Keratinocyte (primary cell): ENCODE measurements around the gene GPR85. TPM values are rescaled to one million over a fixed set of nuclear protein-coding genes. Genes with fewer than 3 reads are reported as not detected.

ENCODE experiments used
- DNase-seq: peaks from one replicate; pipeline ENCODE4 v3.0.0-alpha.2; 2011; ENCODE audit warnings: low read depth, missing footprints, low spot score
- FAIRE-seq: peaks from 2 replicates; lab custom pipeline; 2011; peaks lifted over from hg19 to GRCh38; lab: Jason Lieb, UNC
- H2AFZ ChIP-seq: 2 replicates; pipeline ENCODE4 v1.6.0; 2012; ENCODE audit warnings: low read length, control low read depth, inconsistent platforms; ENCODE audit not compliant: control insufficient read depth
- H3K27ac ChIP-seq: 2 replicates; pipeline ENCODE4 v1.5.1; 2011; ENCODE audit warnings: low read length; ENCODE audit not compliant: control insufficient read depth, insufficient read depth
- H3K27me3 ChIP-seq: 3 replicates; pipeline ENCODE4 v1.6.0; 2011; ENCODE audit warnings: low read length; ENCODE audit not compliant: control insufficient read depth, insufficient read depth; ENCODE audit errors: extremely low read depth
- H3K36me3 ChIP-seq, 2 experiments: 2 replicates in 1 of 2; 3 replicates in 1 of 2; pipeline ENCODE4 v1.5.1; 2011; ENCODE audit warnings: low read length in 2 of 2, mild to moderate bottlenecking in 1 of 2; ENCODE audit not compliant: control insufficient read depth in 2 of 2, insufficient read depth in 2 of 2; ENCODE audit errors: extremely low read depth in 1 of 2
- H3K4me1 ChIP-seq: 3 replicates; pipeline ENCODE4 v1.5.1; 2011; ENCODE audit warnings: low read length; ENCODE audit not compliant: control insufficient read depth, insufficient read depth; ENCODE audit errors: extremely low read depth
- H3K4me2 ChIP-seq: 3 replicates; pipeline ENCODE4 v1.6.0; 2011; ENCODE audit warnings: low read depth, low read length; ENCODE audit not compliant: control insufficient read depth, insufficient read depth; ENCODE audit errors: extremely low read depth
- H3K4me3 ChIP-seq, 3 experiments: fragments of 200-600 bp in 1 of 3; sonication (generic) in 1 of 3; 2 replicates in 2 of 3; 3 replicates in 1 of 3; pipeline ENCODE4 v1.5.1; 2011 to 2016; ENCODE audit warnings: low read length in 3 of 3, mild to moderate bottlenecking in 3 of 3, control low read depth in 2 of 3, inconsistent platforms in 1 of 3, low read depth in 1 of 3, mixed read lengths in 1 of 3, mixed run types in 1 of 3, moderate library complexity in 1 of 3; ENCODE audit not compliant: control insufficient read depth in 2 of 3, insufficient read depth in 2 of 3; ENCODE audit errors: extremely low read depth in 1 of 3
- H3K79me2 ChIP-seq: 2 replicates; pipeline ENCODE4 v1.6.0; 2012; ENCODE audit warnings: low read length; ENCODE audit not compliant: control insufficient read depth, insufficient read depth
- H3K9ac ChIP-seq: 3 replicates; pipeline ENCODE4 v1.6.0; 2011; ENCODE audit warnings: low read length; ENCODE audit not compliant: control insufficient read depth, insufficient read depth; ENCODE audit errors: extremely low read depth
- H3K9me1 ChIP-seq: 3 replicates; pipeline ENCODE4 v1.6.0; 2011; ENCODE audit warnings: low read length; ENCODE audit not compliant: control insufficient read depth, insufficient read depth; ENCODE audit errors: extremely low read depth
- H3K9me3 ChIP-seq: 2 replicates; pipeline ENCODE4 v1.5.1; 2012; ENCODE audit warnings: low read depth, low read length; ENCODE audit not compliant: control insufficient read depth
- H4K20me1 ChIP-seq: 3 replicates; pipeline ENCODE4 v1.6.0; 2011; ENCODE audit warnings: low read length; ENCODE audit not compliant: control insufficient read depth, insufficient read depth; ENCODE audit errors: extremely low read depth
- CTCF ChIP-seq, 3 experiments: IDR thresholded peaks in 1 of 3; conservative IDR thresholded peaks in 1 of 3; optimal IDR thresholded peaks in 1 of 3; 2 replicates in 2 of 3; 3 replicates in 1 of 3; pipeline versions ENCODE3 to v1.5.1; 2011; ENCODE audit warnings: low read length in 3 of 3, mild to moderate bottlenecking in 3 of 3, moderate library complexity in 2 of 3, control low read depth in 1 of 3, inconsistent platforms in 1 of 3; ENCODE audit not compliant: insufficient read depth in 2 of 3; ENCODE audit errors: extremely low read depth in 1 of 3
- EZH2 ChIP-seq: IDR thresholded peaks from one replicate; pipeline ENCODE4 v1.6.1; 2012; ENCODE audit warnings: inconsistent platforms, mild to moderate bottlenecking, low read length, moderate library complexity
- dilution Hi-C: fragments of 300-500 bp; cut with MboI; formaldehyde crosslinking; loops from one replicate; pipeline ENCODE4 v1.7.0; 2020; ENCODE audit warnings: low sequenced_read_pairs; ENCODE audit not compliant: extremely low pct_ligation_motif_present
- polyA plus RNA-seq, 5 experiments: library from polyadenylated mRNA; depleted of rRNA in 3 of 5; stranded (reverse) in 3 of 5; stranded (forward) in 1 of 5; unstranded in 1 of 5; fragments of >200 nt; gene quantifications; 1 replicate in 1 of 5; 2 replicates in 3 of 5; 3 replicates in 1 of 5; pipeline versions ENCODE4 v1.2.1 to v1.2.3, GENCODE V29; 2011 to 2012; ENCODE audit warnings: missing spikeins in 2 of 5, low read depth in 1 of 5, low replicate concordance in 1 of 5

Gene GPR85
- polyA plus RNA-seq, 1 donor (not counting 4 experiments of a cell fraction or from before 2014, with no cell fraction given), result 2.0 TPM

- H3K9me3 ChIP-seq, result no peaks in the 10 kb centered on the region
- no peaks in the 10 kb centered on the region for H3K79me2 ChIP-seq
- peak overlapping the region in 2 of 3 experiments; percentile 3 to 48 for H3K4me3 ChIP-seq
- peak; percentile 51 for FAIRE-seq
- H4K20me1 ChIP-seq, result no peaks in the 10 kb centered on the region
- DNase-seq, result no peak
- H3K4me2 ChIP-seq, result peak overlapping the region; percentile 92
- no peaks in the 10 kb centered on the region for H3K9me1 ChIP-seq
- dilution Hi-C loops, result no loop called here
- TF ChIP-seq CTCF (optimal IDR thresholded peaks at IDR 0.05 in 1 of 3, IDR thresholded peaks at IDR 0.05 in 1 of 3, conservative IDR thresholded peaks at IDR 0.05 in 1 of 3; ENCODE audit: extremely low read depth in 1 of 3, insufficient read depth in 2 of 3, low read length in 3 of 3) (no peak), EZH2 (no peak)
- peak overlapping the region; percentile 88 for H2AFZ ChIP-seq
- peaks cover 13% of the 10 kb centered on the region for H3K4me1 ChIP-seq
- no peaks in the 10 kb centered on the region for H3K36me3 ChIP-seq
- H3K27me3 ChIP-seq, result no peaks in the 10 kb centered on the region
- no peak overlapping the region for H3K9ac ChIP-seq
- H3K27ac ChIP-seq, result no peak overlapping the region
Observed at GRCh38 chr7:113085781-113086390, 741 bp downstream of the GPR85 start.

GRCh38 chr7:113084496-113085172 lies 2.0 kb downstream of the GPR85 start:
- dilution Hi-C loops, result no loop called here
- no peak overlapping the region for H3K4me2 ChIP-seq
- no peaks in the 10 kb centered on the region for H3K27me3 ChIP-seq
- no peak overlapping the region for H3K27ac ChIP-seq
- FAIRE-seq (no peak), DNase-seq (no peak)
- peaks cover 13% of the 10 kb centered on the region for H3K4me1 ChIP-seq
- H3K79me2 ChIP-seq, result no peaks in the 10 kb centered on the region
- H2AFZ ChIP-seq, result no peak overlapping the region
- H3K9me1 ChIP-seq, result no peaks in the 10 kb centered on the region
- H4K20me1 ChIP-seq, result no peaks in the 10 kb centered on the region
- no peak for TF ChIP-seq EZH2
- no peak for TF ChIP-seq CTCF (optimal IDR thresholded peaks at IDR 0.05 in 1 of 3, IDR thresholded peaks at IDR 0.05 in 1 of 3, conservative IDR thresholded peaks at IDR 0.05 in 1 of 3; ENCODE audit: extremely low read depth in 1 of 3, insufficient read depth in 2 of 3, low read length in 3 of 3)
- H3K36me3 ChIP-seq, result no peaks in the 10 kb centered on the region
- no peak overlapping the region for H3K9ac ChIP-seq
- H3K9me3 ChIP-seq, result no peaks in the 10 kb centered on the region
- no peak overlapping the region for H3K4me3 ChIP-seq
